Measurements from ENCODE around the gene VSTM2L.
A peak's percentile ranks its signal among the peaks of the same experiment; 100 is the strongest.

The VSTM2L gene

DNA sequence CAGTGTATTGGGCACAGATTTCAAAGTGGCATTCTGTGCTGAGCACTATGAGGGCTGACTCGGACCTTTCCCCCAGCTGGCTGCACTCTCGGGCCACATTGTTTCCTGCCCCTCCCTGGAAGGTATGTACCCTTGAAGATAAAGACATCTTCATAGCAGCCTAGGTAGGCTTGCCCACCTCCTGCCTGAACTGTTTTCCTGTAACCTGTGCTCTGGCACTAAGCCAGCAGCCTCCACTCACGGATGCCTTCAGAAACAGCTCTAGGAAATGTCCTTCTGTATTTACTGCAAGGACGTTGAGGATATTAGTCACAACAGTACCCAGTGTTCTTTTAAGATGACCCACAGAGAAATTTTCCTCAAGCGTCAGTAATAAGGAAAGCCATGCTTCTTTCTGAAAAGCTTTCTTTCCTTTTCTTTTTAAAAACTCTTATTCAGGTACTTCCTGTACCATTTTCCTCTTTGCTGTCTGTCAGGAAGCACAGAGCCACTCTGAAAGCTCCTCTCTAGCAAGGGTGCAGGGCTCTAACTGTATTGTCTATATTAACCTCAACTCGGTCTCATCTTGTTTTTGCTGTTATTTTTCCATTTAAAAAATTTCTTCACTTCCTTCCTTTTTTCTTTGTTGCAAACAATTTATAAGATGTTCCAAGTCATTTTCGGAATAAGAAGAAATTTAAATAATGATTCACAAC is 86.8 kb downstream of the VSTM2L start:
- TF ChIP-seq NFIC (IDR thresholded peaks at IDR 0.05) = no peak

DNA sequence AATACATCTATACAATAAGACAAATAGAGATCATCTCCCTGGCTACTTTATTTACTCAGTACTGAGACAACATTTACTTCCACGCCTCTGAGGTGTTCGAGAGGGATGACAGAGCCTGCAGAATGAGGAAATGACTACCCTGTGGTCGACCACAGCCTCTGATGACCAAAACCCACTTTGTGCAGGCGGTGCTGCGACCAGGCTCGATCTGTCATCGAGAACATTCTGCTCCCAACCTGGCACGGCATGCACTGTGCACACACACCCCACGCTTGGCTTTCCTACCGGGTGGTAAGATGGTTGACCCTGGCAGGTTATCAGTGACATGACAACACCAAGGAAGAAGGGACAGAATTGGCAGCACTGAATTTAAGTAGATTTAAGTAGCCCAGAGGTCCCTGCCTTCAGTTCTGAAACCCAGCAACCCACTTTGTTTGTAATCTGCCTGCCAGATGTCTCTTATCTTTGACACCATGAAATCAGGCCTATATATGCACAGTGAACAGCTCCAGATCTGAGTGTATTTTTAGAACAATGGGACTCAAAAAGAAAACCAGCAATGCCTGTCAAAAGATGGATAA is 87.7 kb downstream of the VSTM2L start:
- no peak for TF ChIP-seq YY1 (IDR thresholded peaks at IDR 0.05; ENCODE audit: low read depth)

DNA sequence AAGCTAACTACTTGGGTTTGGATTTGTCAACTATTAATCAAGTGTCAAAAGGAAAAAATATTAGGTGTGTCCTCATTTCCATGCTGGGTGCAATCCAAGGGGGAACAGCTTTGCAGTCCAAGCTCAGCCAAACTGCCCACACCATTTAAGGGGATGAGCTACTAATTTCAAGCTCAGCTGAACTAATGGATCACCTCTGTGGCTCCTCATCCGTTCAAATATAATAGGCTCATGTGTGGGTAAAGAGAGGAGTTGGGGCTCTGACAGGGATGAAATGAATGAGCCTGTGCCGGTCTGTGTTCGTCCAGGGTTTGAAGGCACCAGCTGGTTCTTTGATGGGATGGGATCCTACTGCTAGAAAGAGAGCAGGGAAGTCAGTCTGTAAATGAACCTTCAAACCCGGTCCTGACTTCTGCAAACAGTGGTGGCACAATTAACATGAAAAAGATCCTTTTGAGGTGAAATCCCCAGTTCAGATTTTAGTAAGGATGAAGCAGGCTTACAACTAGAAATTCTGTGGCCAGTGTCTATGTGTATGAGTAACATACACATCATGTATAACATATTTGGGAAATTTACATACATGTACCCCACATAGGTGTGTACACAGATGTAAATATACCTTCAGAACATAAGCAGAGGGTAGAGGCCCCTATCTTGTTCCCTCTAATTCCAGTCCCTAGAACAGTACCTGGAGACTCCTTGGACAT is 88.4 kb downstream of the VSTM2L start:
- TF ChIP-seq CREB1 (IDR thresholded peaks at IDR 0.05; ENCODE audit: low read depth) (no peak), NFIC (IDR thresholded peaks at IDR 0.05) (no peak), FOXM1 (IDR thresholded peaks at IDR 0.05; ENCODE audit: borderline replicate concordance, low read depth) (no peak), TEAD4 (IDR thresholded peaks at IDR 0.05) (no peak)
- TF ChIP-seq, protein P1, sequence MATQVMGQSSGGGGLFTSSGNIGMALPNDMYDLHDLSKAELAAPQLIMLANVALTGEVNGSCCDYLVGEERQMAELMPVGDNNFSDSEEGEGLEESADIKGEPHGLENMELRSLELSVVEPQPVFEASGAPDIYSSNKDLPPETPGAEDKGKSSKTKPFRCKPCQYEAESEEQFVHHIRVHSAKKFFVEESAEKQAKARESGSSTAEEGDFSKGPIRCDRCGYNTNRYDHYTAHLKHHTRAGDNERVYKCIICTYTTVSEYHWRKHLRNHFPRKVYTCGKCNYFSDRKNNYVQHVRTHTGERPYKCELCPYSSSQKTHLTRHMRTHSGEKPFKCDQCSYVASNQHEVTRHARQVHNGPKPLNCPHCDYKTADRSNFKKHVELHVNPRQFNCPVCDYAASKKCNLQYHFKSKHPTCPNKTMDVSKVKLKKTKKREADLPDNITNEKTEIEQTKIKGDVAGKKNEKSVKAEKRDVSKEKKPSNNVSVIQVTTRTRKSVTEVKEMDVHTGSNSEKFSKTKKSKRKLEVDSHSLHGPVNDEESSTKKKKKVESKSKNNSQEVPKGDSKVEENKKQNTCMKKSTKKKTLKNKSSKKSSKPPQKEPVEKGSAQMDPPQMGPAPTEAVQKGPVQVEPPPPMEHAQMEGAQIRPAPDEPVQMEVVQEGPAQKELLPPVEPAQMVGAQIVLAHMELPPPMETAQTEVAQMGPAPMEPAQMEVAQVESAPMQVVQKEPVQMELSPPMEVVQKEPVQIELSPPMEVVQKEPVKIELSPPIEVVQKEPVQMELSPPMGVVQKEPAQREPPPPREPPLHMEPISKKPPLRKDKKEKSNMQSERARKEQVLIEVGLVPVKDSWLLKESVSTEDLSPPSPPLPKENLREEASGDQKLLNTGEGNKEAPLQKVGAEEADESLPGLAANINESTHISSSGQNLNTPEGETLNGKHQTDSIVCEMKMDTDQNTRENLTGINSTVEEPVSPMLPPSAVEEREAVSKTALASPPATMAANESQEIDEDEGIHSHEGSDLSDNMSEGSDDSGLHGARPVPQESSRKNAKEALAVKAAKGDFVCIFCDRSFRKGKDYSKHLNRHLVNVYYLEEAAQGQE (IDR thresholded peaks at IDR 0.05; ENCODE audit: low read depth) = no peak
- TF ChIP-seq, protein P2, sequence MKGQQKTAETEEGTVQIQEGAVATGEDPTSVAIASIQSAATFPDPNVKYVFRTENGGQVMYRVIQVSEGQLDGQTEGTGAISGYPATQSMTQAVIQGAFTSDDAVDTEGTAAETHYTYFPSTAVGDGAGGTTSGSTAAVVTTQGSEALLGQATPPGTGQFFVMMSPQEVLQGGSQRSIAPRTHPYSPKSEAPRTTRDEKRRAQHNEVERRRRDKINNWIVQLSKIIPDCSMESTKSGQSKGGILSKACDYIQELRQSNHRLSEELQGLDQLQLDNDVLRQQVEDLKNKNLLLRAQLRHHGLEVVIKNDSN (IDR thresholded peaks at IDR 0.05) = no peak

DNA sequence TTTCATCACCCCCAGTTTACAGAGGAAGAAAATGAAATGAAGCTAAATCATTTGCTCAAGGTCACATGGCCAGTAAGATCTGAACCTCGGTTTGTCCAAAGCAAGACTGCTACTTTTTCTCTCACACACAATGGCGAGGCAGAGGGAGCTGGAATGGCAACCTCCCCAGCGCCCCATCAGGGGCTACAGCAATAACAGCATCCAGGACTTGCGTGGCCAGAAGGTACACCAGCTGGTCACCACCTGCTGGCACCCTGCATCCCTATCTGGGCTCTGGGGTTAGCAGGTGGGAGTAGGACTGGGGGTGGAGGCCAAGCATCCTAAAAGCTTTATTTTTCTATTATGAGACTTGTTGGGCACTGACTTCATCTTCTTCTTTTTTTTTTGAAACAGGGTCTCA is 89.0 kb downstream of the VSTM2L start:
- TF ChIP-seq TCF12 (IDR thresholded peaks at IDR 0.05; ENCODE audit: low read depth) = no peak
- TF ChIP-seq RAD21 (IDR thresholded peaks at IDR 0.05; ENCODE audit: low read depth) = no peak

DNA sequence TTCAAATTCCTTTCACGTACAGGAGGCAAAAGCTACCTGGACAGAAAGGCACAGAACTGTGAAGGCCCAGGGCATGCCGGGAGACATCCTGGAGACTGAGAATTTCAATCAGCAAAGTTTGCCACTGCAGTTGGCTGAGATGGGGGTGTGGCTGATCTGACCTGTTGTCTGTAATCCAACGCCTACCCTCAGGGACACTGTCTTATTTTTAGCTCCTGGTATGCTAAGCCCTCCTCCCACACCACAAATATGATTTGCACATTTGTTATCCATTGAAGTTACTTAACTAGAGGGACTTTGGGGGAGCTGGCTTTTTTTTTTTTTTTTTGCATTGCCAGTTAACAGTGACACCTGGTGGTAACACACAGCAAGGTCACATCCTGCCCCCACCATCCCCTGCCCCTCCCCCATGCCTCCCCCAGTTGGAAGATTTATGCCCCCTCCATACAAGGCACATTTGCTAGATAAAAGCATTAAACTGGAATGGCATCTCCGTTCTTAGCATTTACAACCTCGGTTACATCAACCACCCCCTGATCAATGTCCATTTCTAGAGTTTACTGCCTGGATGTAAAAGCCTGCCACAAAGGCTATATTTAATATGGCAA is 90.0 kb downstream of the VSTM2L start:
- TF ChIP-seq YY1 (IDR thresholded peaks at IDR 0.05; ENCODE audit: low read depth) (no peak), RAD21 (IDR thresholded peaks at IDR 0.05; ENCODE audit: low read depth) (peak; percentile 47)

DNA sequence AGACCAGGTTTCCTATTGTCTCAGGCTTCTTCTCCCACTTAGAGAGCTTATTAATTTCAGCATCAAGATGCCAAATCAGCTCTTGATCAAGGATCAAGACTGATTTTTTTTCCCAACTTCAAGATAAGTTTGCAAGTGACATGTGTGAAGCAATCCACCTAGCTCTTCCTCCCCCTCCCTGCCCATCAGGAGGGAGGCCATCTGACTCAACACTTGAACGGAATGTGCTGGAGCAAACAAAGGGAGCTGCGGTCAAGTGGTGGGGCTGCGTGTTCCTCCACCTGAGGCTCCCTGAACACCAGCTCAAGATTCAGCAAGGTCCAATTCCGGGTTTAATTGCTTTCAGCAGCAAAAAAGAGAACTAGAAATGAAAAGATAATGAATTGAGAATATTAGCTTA is 91.6 kb downstream of the VSTM2L start:
- TF ChIP-seq, protein P1 (IDR thresholded peaks at IDR 0.05; ENCODE audit: low read depth) = no peak
- TF ChIP-seq EGR1 (IDR thresholded peaks at IDR 0.05) = no peak
- TF ChIP-seq, protein P3, sequence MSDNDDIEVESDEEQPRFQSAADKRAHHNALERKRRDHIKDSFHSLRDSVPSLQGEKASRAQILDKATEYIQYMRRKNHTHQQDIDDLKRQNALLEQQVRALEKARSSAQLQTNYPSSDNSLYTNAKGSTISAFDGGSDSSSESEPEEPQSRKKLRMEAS (IDR thresholded peaks at IDR 0.05) = no peak
- TF ChIP-seq CEBPB (IDR thresholded peaks at IDR 0.05) = no peak
- no peak for TF ChIP-seq FOXM1 (IDR thresholded peaks at IDR 0.05; ENCODE audit: borderline replicate concordance, low read depth)
- TF ChIP-seq CREB1 (IDR thresholded peaks at IDR 0.05; ENCODE audit: low read depth) = no peak
- no peak for TF ChIP-seq TAF1 (IDR thresholded peaks at IDR 0.05; ENCODE audit: low read depth)
- TF ChIP-seq YY1 (IDR thresholded peaks at IDR 0.05; ENCODE audit: low read depth) = no peak

All from Ishikawa (cell line).